Type B pancreatic cell (in vitro differentiated cells): Measurements from ENCODE around the gene CORO7. TPM values are rescaled to one million over a fixed set of nuclear protein-coding genes. Genes with fewer than 3 reads are reported as not detected.

Experiments
- DNase-seq: peaks from one replicate; pipeline ENCODE4 v3.0.0; 2021; ENCODE audit warnings: mixed read lengths; ENCODE audit not compliant: unreplicated experiment; ENCODE audit errors: extremely low spot score
- H3K27ac Mint-ChIP-seq: 2 replicates; pipeline ENCODE4 v1.8.0; 2021; ENCODE audit warnings: mild to moderate bottlenecking, mixed read lengths
- H3K27me3 Mint-ChIP-seq: 2 replicates; pipeline ENCODE4 v1.8.0; 2021; ENCODE audit warnings: mixed read lengths
- H3K36me3 Mint-ChIP-seq: 2 replicates; pipeline ENCODE4 v1.8.0; 2021; ENCODE audit warnings: mixed read lengths
- H3K4me1 Mint-ChIP-seq: one replicate; pipeline ENCODE4 v1.8.0; 2021; ENCODE audit warnings: mixed read lengths; ENCODE audit not compliant: unreplicated experiment
- H3K4me3 Mint-ChIP-seq: 2 replicates; pipeline ENCODE4 v1.8.0; 2021; ENCODE audit warnings: mild to moderate bottlenecking, mixed read lengths
- H3K9me3 Mint-ChIP-seq: 2 replicates; pipeline ENCODE4 v1.8.0; 2021; ENCODE audit warnings: mixed read lengths
- CTCF ChIP-seq: fragments of 200-600 bp; sonication (generic); conservative IDR thresholded peaks from 2 replicates; pipeline ENCODE4 v1.5.0; 2021; ENCODE audit warnings: antibody characterized with exemption, mild to moderate bottlenecking
- total RNA-seq: library from RNA; stranded (reverse); gene quantifications from 2 replicates; pipeline ENCODE4 v1.2.1, GENCODE V29; 2021; ENCODE audit warnings: low replicate concordance

Gene CORO7
- total RNA-seq, 1 donor from 2014 or later: 32.3 TPM

DNA sequence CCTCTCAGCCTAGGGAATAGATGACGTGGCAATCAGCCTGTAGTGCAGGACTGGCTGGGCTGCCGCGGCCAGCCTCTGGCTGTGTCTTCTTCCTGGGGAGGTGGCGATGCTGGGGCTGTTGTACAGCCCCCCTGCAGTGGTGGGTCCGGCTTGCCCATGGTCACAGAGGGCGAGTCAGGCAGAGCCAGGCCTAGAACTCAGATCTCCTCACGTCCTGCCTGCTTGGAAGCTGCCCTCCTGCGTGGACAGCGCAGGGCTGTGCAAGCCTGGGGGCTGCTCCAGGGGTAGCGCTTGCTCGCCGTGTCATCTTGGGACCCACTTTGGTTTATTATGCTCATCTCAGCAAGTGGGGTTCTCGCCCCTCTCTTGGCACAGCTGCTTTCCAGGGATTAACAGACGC, 38.7 kb upstream of the CORO7 start:
- TF ChIP-seq CTCF: no peak
- no peak for DNase-seq
- Mint-ChIP-seq H3K27ac (no peak overlapping the region), H3K9me3 (no peaks in the 10 kb centered on the region), H3K4me3 (no peak overlapping the region), H3K4me1 (no peaks in the 10 kb centered on the region), H3K27me3 (no peaks in the 10 kb centered on the region), H3K36me3 (no peaks in the 10 kb centered on the region)

DNA sequence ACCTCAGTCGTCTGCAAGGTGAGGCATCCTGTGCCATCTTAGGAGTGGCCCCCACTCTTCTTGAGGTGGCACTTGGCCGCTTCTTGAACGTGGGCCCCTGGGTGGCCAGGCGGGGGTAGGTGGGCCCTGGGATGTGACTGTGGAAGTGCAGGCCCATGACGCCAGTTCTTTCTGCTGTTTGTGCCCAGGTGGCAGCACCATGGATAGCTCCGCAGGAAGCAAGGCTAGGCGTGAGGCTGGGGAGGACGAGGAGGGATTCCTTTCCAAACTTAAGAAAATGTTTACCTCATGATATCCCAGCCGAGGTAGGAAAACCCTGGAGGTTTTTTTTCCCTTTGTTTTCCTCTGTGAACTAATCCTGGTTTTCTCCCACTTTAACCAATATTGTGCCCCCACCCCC, 38.2 kb upstream of the CORO7 start:
- H3K9me3 Mint-ChIP-seq: no peaks in the 10 kb centered on the region
- H3K4me3 Mint-ChIP-seq: no peak overlapping the region
- no peak overlapping the region for H3K27ac Mint-ChIP-seq
- DNase-seq: no peak
- H3K27me3 Mint-ChIP-seq: no peaks in the 10 kb centered on the region
- no peaks in the 10 kb centered on the region for H3K4me1 Mint-ChIP-seq
- no peak for TF ChIP-seq CTCF
- H3K36me3 Mint-ChIP-seq: no peaks in the 10 kb centered on the region

DNA sequence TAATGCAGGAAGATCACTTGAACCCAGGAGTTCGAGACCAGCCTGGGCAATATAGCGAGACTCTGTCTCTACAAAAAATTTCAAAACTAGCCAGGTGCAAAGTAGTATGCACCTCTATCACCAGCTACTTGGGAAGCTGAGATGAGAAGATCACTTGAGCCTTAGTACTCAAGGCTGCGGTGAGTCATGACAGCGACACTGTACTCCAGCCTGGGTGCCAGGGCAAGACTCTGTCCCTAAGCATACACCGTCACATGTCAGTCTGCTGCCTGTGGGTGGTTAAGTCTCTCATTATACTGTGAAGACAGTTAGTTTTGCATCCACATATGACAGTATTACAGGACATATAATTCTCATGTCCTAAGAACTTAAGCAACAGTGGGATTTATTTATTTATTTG, 36.3 kb upstream of the CORO7 start:
- Mint-ChIP-seq H3K27ac (no peak overlapping the region), H3K9me3 (no peaks in the 10 kb centered on the region), H3K4me3 (no peak overlapping the region), H3K27me3 (no peaks in the 10 kb centered on the region), H3K4me1 (no peaks in the 10 kb centered on the region), H3K36me3 (no peaks in the 10 kb centered on the region)
- DNase-seq: no peak
- TF ChIP-seq CTCF: no peak

GRCh38 chr16:4450931-4451519, 34.6 kb upstream of the CORO7 start:
- Mint-ChIP-seq H3K27me3 (no peaks in the 10 kb centered on the region), H3K27ac (no peak overlapping the region), H3K4me1 (no peaks in the 10 kb centered on the region), H3K9me3 (no peaks in the 10 kb centered on the region), H3K36me3 (no peaks in the 10 kb centered on the region), H3K4me3 (no peak overlapping the region)
- no peak for TF ChIP-seq CTCF
- no peak for DNase-seq

DNA sequence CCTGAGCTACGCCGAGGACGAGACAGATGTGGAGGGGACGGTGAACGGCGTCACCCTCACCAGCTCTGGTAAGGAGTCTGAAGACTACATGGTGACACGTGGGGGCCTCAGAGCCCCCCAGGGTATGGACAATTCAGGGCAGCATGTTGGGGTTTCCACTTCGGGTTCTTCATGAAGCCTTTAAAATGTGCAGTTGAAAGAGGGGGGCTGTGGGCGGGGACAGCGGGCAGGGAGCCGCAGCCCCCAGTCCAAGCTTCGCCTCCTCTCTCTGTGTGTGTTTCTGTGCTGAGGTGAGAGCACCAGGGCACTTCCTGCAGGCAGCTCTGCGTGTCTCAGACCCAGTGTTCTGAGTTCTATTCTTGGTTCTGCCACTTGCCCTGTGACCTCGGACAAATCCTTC, 34.0 kb upstream of the CORO7 start:
- Mint-ChIP-seq H3K4me3 (no peak overlapping the region), H3K9me3 (no peaks in the 10 kb centered on the region), H3K4me1 (no peaks in the 10 kb centered on the region), H3K36me3 (no peaks in the 10 kb centered on the region), H3K27me3 (no peaks in the 10 kb centered on the region), H3K27ac (no peak overlapping the region)
- TF ChIP-seq CTCF: no peak
- no peak for DNase-seq

DNA sequence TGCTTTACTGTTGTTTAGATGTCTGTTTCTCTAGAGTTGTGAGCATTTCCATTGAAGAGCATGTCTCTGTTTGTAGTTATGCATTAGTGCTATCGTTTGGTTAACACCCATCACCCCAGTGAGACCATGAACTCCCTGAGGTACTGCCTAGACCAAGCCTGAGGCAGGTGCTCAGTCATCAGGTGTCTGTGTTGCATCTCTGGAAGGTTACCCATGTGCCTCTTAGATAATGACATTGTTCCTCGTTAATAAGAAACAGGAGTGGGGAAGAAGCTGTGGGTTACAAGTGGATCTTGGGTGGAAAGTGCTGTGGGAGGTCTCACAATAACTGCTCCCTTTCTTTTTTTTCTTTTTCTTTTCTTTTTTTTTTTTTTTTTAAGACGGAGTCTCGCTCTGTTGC, 27.6 kb upstream of the CORO7 start:
- Mint-ChIP-seq H3K9me3 (no peaks in the 10 kb centered on the region), H3K27me3 (no peaks in the 10 kb centered on the region), H3K4me3 (no peak overlapping the region), H3K36me3 (peaks cover 15% of the 10 kb centered on the region), H3K4me1 (no peaks in the 10 kb centered on the region), H3K27ac (no peak overlapping the region)
- no peak for TF ChIP-seq CTCF
- DNase-seq: no peak
